Measurements from ENCODE around the gene IQCK.

DNA sequence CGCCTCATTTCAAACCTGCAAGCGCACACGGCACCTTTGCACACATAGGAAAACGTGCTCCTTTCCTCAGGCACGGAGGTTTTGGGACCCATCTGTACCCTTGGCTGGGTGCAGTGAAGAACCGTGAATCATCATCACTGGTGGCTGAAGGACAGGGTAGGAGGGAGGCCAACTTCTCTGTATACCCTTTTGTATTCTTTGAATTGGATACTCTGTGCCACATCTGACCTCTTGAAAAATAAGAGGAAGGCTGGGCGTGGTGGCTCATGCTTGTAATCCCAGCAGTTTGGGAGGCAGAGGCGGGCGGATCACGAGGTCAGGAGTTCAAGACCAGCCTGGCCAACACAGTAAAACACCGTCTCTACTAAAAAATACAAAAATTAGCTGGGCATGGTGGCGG, 154.9 kb downstream of the IQCK start:
- TF ChIP-seq, protein P1, sequence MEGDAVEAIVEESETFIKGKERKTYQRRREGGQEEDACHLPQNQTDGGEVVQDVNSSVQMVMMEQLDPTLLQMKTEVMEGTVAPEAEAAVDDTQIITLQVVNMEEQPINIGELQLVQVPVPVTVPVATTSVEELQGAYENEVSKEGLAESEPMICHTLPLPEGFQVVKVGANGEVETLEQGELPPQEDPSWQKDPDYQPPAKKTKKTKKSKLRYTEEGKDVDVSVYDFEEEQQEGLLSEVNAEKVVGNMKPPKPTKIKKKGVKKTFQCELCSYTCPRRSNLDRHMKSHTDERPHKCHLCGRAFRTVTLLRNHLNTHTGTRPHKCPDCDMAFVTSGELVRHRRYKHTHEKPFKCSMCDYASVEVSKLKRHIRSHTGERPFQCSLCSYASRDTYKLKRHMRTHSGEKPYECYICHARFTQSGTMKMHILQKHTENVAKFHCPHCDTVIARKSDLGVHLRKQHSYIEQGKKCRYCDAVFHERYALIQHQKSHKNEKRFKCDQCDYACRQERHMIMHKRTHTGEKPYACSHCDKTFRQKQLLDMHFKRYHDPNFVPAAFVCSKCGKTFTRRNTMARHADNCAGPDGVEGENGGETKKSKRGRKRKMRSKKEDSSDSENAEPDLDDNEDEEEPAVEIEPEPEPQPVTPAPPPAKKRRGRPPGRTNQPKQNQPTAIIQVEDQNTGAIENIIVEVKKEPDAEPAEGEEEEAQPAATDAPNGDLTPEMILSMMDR (IDR thresholded peaks at IDR 0.05): no peak
- no peak for TF ChIP-seq POLR2A (IDR thresholded peaks at IDR 0.05)
- no peak for TF ChIP-seq POLR2AphosphoS5 (IDR thresholded peaks at IDR 0.05)
